ENCODE results near the gene SGO1. TPM values are rescaled to one million over a fixed set of nuclear protein-coding genes. Genes with fewer than 3 reads are reported as not detected.

Gene SGO1
- total RNA-seq, 2 experiments from 2014 or later, result 25.6 to 26.5 TPM

GRCh38 chr3:20141316-20141715 lies 44.7 kb downstream of the SGO1 start:
- Mint-ChIP-seq H3K4me3 (no peak overlapping the region), H3K9me3 (no peaks in the 10 kb centered on the region), H3K4me1 (ENCODE audit: low read depth) (no peaks in the 10 kb centered on the region), H3K27me3 (no peaks in the 10 kb centered on the region), H3K27ac (no peak overlapping the region), H3K36me3 (ENCODE audit: low read depth) (peaks cover 30% of the 10 kb centered on the region)
- DNase-seq (no peak), ATAC-seq (no peak)
- ChIA-PET POLR2A (no interaction called here), CTCF (no interaction called here)
- TF ChIP-seq CTCF (IDR thresholded peaks at IDR 0.05), result no peak
- intact Hi-C loops (cut with micrococcal nuclease), result no loop called here

- no peak for TF ChIP-seq CTCF (IDR thresholded peaks at IDR 0.05)
- Mint-ChIP-seq H3K27me3 (no peaks in the 10 kb centered on the region), H3K4me3 (no peak overlapping the region), H3K36me3 (ENCODE audit: low read depth) (peaks cover 30% of the 10 kb centered on the region), H3K27ac (no peak overlapping the region), H3K4me1 (ENCODE audit: low read depth) (no peaks in the 10 kb centered on the region), H3K9me3 (no peaks in the 10 kb centered on the region)
- DNase-seq, result no peak
- intact Hi-C loops (cut with micrococcal nuclease), result no loop called here
- POLR2A ChIA-PET, result no interaction called here
- no peak for ATAC-seq
- CTCF ChIA-PET, result interaction anchor here (0.7 kb wide), 1 partner anchor 11 kb away, joined by 3 read pairs; no protein-coding TSS in a partner anchor
Measured at GRCh38 chr3:20140881-20141280, 45.1 kb downstream of the SGO1 start.

GRCh38 chr3:20137647-20138046 lies 48.4 kb downstream of the SGO1 start:
- H3K9me3 Mint-ChIP-seq, result no peaks in the 10 kb centered on the region
- ATAC-seq (no peak), DNase-seq (no peak)
- no peak overlapping the region for H3K27ac Mint-ChIP-seq
- ChIA-PET CTCF (interaction anchor here (1.0 to 1.3 kb wide), 3 partner anchors 11 to 73 kb away, joined by 3 read pairs; no protein-coding TSS in a partner anchor), POLR2A (no interaction called here)
- no peak for TF ChIP-seq CTCF (IDR thresholded peaks at IDR 0.05)
- no peaks in the 10 kb centered on the region for H3K27me3 Mint-ChIP-seq
- no peaks in the 10 kb centered on the region for H3K4me1 Mint-ChIP-seq (ENCODE audit: low read depth)
- intact Hi-C loops (cut with micrococcal nuclease), result no loop called here
- peaks cover 18% of the 10 kb centered on the region for H3K36me3 Mint-ChIP-seq (ENCODE audit: low read depth)
- H3K4me3 Mint-ChIP-seq, result no peak overlapping the region

- Mint-ChIP-seq H3K27me3 (no peaks in the 10 kb centered on the region), H3K4me1 (ENCODE audit: low read depth) (no peaks in the 10 kb centered on the region), H3K4me3 (no peak overlapping the region), H3K36me3 (ENCODE audit: low read depth) (peaks cover 6% of the 10 kb centered on the region), H3K27ac (no peak overlapping the region), H3K9me3 (no peaks in the 10 kb centered on the region)
- POLR2A ChIA-PET, result no interaction called here
- DNase-seq (no peak), ATAC-seq (no peak)
- intact Hi-C loops (cut with micrococcal nuclease), result no loop called here
- TF ChIP-seq CTCF (IDR thresholded peaks at IDR 0.05), result no peak
- CTCF ChIA-PET, result interaction anchor here (1.2 kb wide), 1 partner anchor 248 kb away, joined by 3 read pairs; no protein-coding TSS in a partner anchor
Measured at GRCh38 chr3:20136231-20136630, 49.8 kb downstream of the SGO1 start.

GRCh38 chr3:20130106-20130505 lies 55.9 kb downstream of the SGO1 start:
- no peak for TF ChIP-seq CTCF (IDR thresholded peaks at IDR 0.05)
- CTCF ChIA-PET, result interaction anchor here (1.2 kb wide), 1 partner anchor 10 kb away, joined by 3 read pairs; no protein-coding TSS in a partner anchor

More at GRCh38 chr3:20130106-20130505, 55.9 kb downstream of the SGO1 start:
- no peak overlapping the region for H3K4me3 Mint-ChIP-seq
- POLR2A ChIA-PET, result no interaction called here
- no peaks in the 10 kb centered on the region for H3K9me3 Mint-ChIP-seq
- H3K27ac Mint-ChIP-seq, result no peak overlapping the region
- DNase-seq (no peak), ATAC-seq (no peak)
- H3K36me3 Mint-ChIP-seq (ENCODE audit: low read depth), result peaks cover 23% of the 10 kb centered on the region
- no peaks in the 10 kb centered on the region for H3K27me3 Mint-ChIP-seq
- intact Hi-C loops (cut with micrococcal nuclease), result no loop called here
- no peaks in the 10 kb centered on the region for H3K4me1 Mint-ChIP-seq (ENCODE audit: low read depth)

Measured in activated CD8-positive, alpha-beta T cell treated with anti-CD3 and anti-CD28 coated beads for 36 hours (primary cell).